ENCODE measurements around the gene RASAL1.
A peak's percentile ranks its signal among the peaks of the same experiment; 100 is the strongest.

Gene RASAL1

DNA sequence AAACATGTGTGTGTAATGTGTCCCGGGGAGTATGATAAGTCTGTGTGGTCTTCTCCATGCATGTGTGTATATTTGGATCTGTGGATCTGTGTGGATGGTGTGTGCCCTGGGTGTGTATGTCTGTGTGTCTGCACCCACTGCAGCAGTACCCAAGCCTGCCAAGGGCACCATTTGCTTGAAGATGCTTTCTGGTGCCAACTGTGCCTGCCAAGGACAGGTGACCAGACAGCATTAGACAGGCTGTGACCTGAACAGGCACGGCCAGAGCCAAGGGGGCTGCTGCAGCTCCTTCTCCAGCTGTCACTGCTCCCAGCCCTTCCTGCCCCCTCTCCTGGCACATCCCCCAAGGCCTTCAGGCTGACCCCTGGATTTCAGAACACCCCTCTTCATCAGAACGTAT lies 44.1 kb downstream of the RASAL1 start:
- peaks cover 61% of the 10 kb centered on the region for H3K27me3 Mint-ChIP-seq (ENCODE audit: low read depth)

GRCh38 chr12:113090740-113091139 lies 44.8 kb downstream of the RASAL1 start:
- Mint-ChIP-seq H3K4me1 (peaks cover 4% of the 10 kb centered on the region), H3K27me3 (ENCODE audit: low read depth) (peaks cover 64% of the 10 kb centered on the region), H3K27ac (no peak overlapping the region), H3K36me3 (ENCODE audit: low read depth) (peaks cover 3% of the 10 kb centered on the region), H3K4me3 (no peak overlapping the region), H3K9me3 (no peaks in the 10 kb centered on the region)
- no peak for TF ChIP-seq CTCF (IDR thresholded peaks at IDR 0.05; ENCODE audit: unreplicated experiment in 3 of 3)

More for the DNA sequence above, 44.1 kb downstream of the RASAL1 start:
- H3K27ac Mint-ChIP-seq, result no peak overlapping the region
- no peak for TF ChIP-seq CTCF (IDR thresholded peaks at IDR 0.05; ENCODE audit: unreplicated experiment in 3 of 3)
- peaks cover 3% of the 10 kb centered on the region for H3K36me3 Mint-ChIP-seq (ENCODE audit: low read depth)
- peaks cover 4% of the 10 kb centered on the region for H3K4me1 Mint-ChIP-seq
- no peak overlapping the region for H3K4me3 Mint-ChIP-seq
- H3K9me3 Mint-ChIP-seq, result no peaks in the 10 kb centered on the region

DNA sequence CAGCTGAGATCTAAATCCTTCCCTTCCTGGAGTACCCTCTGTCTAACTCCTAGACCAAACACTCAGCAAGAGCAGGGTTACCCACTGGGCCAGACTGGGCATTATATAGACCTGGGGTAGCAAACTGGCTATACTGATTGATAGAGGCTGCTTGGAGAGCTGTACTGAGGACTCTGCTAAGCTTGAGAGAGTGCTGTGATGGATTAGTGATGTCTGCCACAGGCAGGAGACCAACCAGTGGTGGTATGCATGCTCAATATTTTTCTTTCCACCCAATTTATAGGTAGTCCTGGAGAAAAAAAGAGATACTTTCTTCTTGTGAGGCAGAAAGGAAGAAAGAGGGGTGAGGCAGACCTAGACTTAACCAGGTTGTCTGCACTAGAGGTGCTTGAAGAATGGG lies 45.7 kb downstream of the RASAL1 start:
- peaks cover 3% of the 10 kb centered on the region for H3K36me3 Mint-ChIP-seq (ENCODE audit: low read depth)
- no peak overlapping the region for H3K27ac Mint-ChIP-seq
- TF ChIP-seq CTCF (IDR thresholded peaks at IDR 0.05; ENCODE audit: unreplicated experiment in 3 of 3), result no peak
- peaks cover 4% of the 10 kb centered on the region for H3K4me1 Mint-ChIP-seq
- H3K9me3 Mint-ChIP-seq, result no peaks in the 10 kb centered on the region
- peaks cover 61% of the 10 kb centered on the region for H3K27me3 Mint-ChIP-seq (ENCODE audit: low read depth)
- H3K4me3 Mint-ChIP-seq, result no peak overlapping the region

DNA sequence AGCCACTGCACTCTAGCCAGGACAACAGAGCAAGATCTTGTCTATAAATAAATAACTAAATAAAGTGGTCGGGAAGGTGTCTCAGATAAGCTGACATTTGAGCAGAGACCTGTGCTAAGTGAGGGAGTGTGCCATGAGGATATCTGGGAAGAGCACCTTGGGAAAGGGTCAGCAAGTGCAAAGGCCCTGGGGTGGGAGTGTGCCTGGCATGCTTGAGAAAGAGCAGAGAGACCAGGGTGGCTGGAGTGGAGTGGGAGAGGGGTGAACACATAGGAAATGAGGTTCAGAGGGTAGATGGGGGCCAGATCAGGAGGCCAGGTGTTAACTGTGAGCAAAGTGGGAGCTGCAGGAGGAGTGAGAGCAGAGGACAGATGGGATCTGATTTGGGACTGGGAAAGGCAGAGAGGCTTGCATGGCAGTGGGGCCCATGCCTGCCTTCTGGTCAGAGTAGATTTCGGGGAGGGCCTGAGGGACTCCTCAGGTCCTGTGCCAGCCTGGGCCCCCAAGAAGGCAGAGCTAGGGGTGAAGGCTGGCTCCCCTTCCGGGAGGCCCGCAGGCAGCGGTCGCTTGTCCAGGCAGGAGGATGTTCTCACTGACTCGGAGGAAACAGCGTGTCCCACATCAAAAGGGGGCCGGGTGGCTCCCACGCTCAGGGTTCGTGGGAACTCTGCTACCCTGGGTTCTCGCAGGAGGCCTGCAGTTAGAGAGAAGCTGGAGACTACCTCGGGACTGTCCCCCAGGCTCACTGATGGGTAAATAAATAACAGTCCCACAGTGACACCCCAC lies 46.4 kb downstream of the RASAL1 start:
- Mint-ChIP-seq H3K27ac (peak overlapping the region in 1 of 3 experiments; percentile 30), H3K36me3 (ENCODE audit: low read depth) (peaks cover 3% of the 10 kb centered on the region)
- TF ChIP-seq CTCF (IDR thresholded peaks at IDR 0.05; ENCODE audit: unreplicated experiment in 3 of 3), result no peak

DNA sequence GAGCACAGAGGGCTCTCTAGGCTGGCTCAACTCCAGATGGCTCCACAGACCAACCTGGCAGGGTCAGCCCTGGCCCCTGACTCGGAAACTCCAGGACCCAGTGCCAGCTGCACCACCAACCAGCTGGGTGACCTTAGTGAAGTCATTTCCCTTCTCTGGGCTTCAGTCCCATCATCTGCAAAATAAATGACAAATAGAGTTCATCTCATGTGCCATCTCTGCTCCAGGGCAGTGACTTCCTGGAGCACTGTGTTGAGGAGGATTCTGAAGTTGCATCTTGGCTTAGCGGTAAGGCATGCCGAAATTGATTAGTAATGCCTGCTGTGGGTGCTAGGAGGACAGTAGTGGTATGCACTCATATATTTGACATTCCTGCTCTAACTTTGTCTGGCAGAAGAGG lies 47.5 kb downstream of the RASAL1 start:
- H3K36me3 Mint-ChIP-seq (ENCODE audit: low read depth), result peaks cover 7% of the 10 kb centered on the region
- peak overlapping the region in 1 of 3 experiments; percentile 13 for H3K27ac Mint-ChIP-seq
- peaks cover 60% of the 10 kb centered on the region for H3K27me3 Mint-ChIP-seq (ENCODE audit: low read depth)
- TF ChIP-seq CTCF (IDR thresholded peaks at IDR 0.05; ENCODE audit: unreplicated experiment in 3 of 3), result no peak
- peaks cover 4% of the 10 kb centered on the region for H3K4me1 Mint-ChIP-seq
- no peak overlapping the region for H3K4me3 Mint-ChIP-seq
- H3K9me3 Mint-ChIP-seq, result no peaks in the 10 kb centered on the region

More for the DNA sequence above, 46.4 kb downstream of the RASAL1 start:
- Mint-ChIP-seq H3K9me3 (no peaks in the 10 kb centered on the region), H3K4me3 (no peak overlapping the region), H3K27me3 (ENCODE audit: low read depth) (peaks cover 60% of the 10 kb centered on the region), H3K4me1 (peaks cover 4% of the 10 kb centered on the region)

DNA sequence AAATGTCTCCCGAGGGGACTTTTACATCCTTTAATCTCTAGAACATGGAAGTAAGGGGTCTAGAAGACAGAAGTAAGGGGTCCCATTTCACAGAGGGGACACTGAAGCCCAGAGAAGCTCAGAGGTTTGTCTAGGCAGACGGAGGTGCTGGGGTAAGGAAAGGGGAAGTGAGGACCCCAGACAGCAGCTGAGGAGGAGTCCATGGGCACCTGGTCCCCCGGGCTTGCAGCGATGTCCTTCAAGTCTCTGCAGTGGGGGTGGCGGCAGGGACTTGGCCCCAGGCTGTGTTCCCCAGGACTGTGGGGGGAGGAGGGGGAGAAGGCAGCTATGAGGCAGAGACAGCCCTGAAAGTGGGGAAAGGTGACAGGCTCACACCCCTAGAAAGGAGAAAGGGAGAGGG lies 48.4 kb downstream of the RASAL1 start:
- no peaks in the 10 kb centered on the region for H3K4me1 Mint-ChIP-seq
- H3K9me3 Mint-ChIP-seq, result no peaks in the 10 kb centered on the region
- TF ChIP-seq CTCF (IDR thresholded peaks at IDR 0.05; ENCODE audit: unreplicated experiment in 3 of 3), result no peak
- H3K27ac Mint-ChIP-seq, result peak overlapping the region in 1 of 3 experiments; percentile 72
- H3K36me3 Mint-ChIP-seq (ENCODE audit: low read depth), result peaks cover 7% of the 10 kb centered on the region
- H3K4me3 Mint-ChIP-seq, result no peak overlapping the region
- H3K27me3 Mint-ChIP-seq (ENCODE audit: low read depth), result peaks cover 57% of the 10 kb centered on the region
